SK-N-SH (cell line): ENCODE results near the gene CD36. TPM values are rescaled to one million over a fixed set of nuclear protein-coding genes. Genes with fewer than 3 reads are reported as not detected.

Experiments used
- CTCF ChIA-PET: fragments of 300-600, 350-600 bp; formaldehyde crosslinking; extraction: SDS; loops from one replicate; lab custom pipeline; 2021; lab: Yijun Ruan, JAX
- POLR2A ChIA-PET: fragments of 350-600 bp; sonication (Branson Sonifier 250); formaldehyde crosslinking; extraction: SDS; loops from one replicate; lab custom pipeline; 2020; ENCODE audit warnings: antibody characterized with exemption, inconsistent platforms; lab: Yijun Ruan, JAX
- DNase-seq: peaks from one replicate; pipeline ENCODE4 v3.0.0; 2012
- H2AFZ ChIP-seq: fragments of 200-600 bp; sonication (generic); 2 replicates; pipeline ENCODE4 v1.8.1; 2016; ENCODE audit warnings: antibody characterized with exemption, mild to moderate bottlenecking, low read depth
- H3F3A ChIP-seq: fragments of 200-600 bp; sonication (generic); replicated peaks from 2 replicates; pipeline ENCODE3; 2016; ENCODE audit warnings: antibody characterized with exemption, mild to moderate bottlenecking; ENCODE audit not compliant: insufficient read depth
- H3K27ac ChIP-seq, 2 experiments: fragments of 200-500 bp in 1 of 2; fragments of 200-600 bp in 1 of 2; sonication (Bioruptor generic) in 1 of 2; sonication (generic), shearing (Covaris generic) in 1 of 2; 2 replicates each; pipeline versions ENCODE4 v1.5.1 to v1.6.1; 2014 to 2016; ENCODE audit warnings: low read depth in 2 of 2, inconsistent platforms in 1 of 2, low read length in 1 of 2, mild to moderate bottlenecking in 1 of 2, mixed read lengths in 1 of 2
- H3K27me3 ChIP-seq: fragments of 200-600 bp; sonication (generic), shearing (Covaris generic); 2 replicates; pipeline ENCODE4 v1.6.1; 2016; ENCODE audit warnings: mixed run types; ENCODE audit not compliant: insufficient read depth
- H3K36me3 ChIP-seq, 2 experiments: fragments of 200-500 bp in 1 of 2; fragments of 200-600 bp in 1 of 2; sonication (Bioruptor generic) in 1 of 2; sonication (generic) in 1 of 2; replicated peaks in 1 of 2; 2 replicates each; pipeline versions ENCODE3 to v1.5.1; 2014 to 2016; ENCODE audit warnings: low read length in 1 of 2, mild to moderate bottlenecking in 1 of 2; ENCODE audit not compliant: insufficient read depth in 2 of 2, control insufficient read depth in 1 of 2
- H3K4me1 ChIP-seq, 2 experiments: fragments of 200-500 bp in 1 of 2; fragments of 200-600 bp in 1 of 2; sonication (Bioruptor generic) in 1 of 2; sonication (generic), shearing (Covaris generic) in 1 of 2; 2 replicates each; pipeline versions ENCODE4 v1.5.1 to v1.6.1; 2014 to 2016; ENCODE audit warnings: low read depth in 1 of 2, low read length in 1 of 2, mixed run types in 1 of 2; ENCODE audit not compliant: insufficient read depth in 2 of 2, control insufficient read depth in 1 of 2
- H3K4me2 ChIP-seq: fragments of 200-600 bp; sonication (generic), shearing (Covaris generic); 2 replicates; pipeline ENCODE4 v1.6.1; 2017; ENCODE audit warnings: mixed run types
- H3K4me3 ChIP-seq, 2 experiments: fragments of 200-500 bp in 1 of 2; fragments of 200-600 bp in 1 of 2; sonication (Bioruptor generic) in 1 of 2; sonication (generic), shearing (Covaris generic) in 1 of 2; 2 replicates each; pipeline versions ENCODE4 v1.5.1 to v1.8.1; 2014 to 2016; ENCODE audit warnings: low read depth in 2 of 2, inconsistent platforms in 1 of 2, low read length in 1 of 2, mild to moderate bottlenecking in 1 of 2, mixed read lengths in 1 of 2, moderate library complexity in 1 of 2
- H3K79me2 ChIP-seq: fragments of 200-600 bp; sonication (generic); 2 replicates; pipeline ENCODE4 v1.8.1; 2017; ENCODE audit warnings: mild to moderate bottlenecking; ENCODE audit not compliant: insufficient read depth
- H3K9ac ChIP-seq: fragments of 200-600 bp; sonication (generic); 2 replicates; pipeline ENCODE4 v1.6.1; 2017; ENCODE audit warnings: mixed run types
- H3K9me2 ChIP-seq: fragments of 200-600 bp; sonication (generic); 2 replicates; pipeline ENCODE4 v1.6.1; 2017; ENCODE audit warnings: mixed run types
- H3K9me3 ChIP-seq: fragments of 200-600 bp; sonication (generic); 2 replicates; pipeline ENCODE4 v1.6.1; 2017; ENCODE audit warnings: mixed run types, mild to moderate bottlenecking, moderate library complexity
- H4K20me1 ChIP-seq: fragments of 200-600 bp; sonication (generic); 2 replicates; pipeline ENCODE4 v1.6.1; 2017; ENCODE audit warnings: mild to moderate bottlenecking, mixed run types; ENCODE audit not compliant: insufficient read depth
- CHD2 ChIP-seq: fragments of 150-350 bp; IDR thresholded peaks from 2 replicates; pipeline ENCODE4 v1.6.1; 2018; ENCODE audit warnings: low read length; ENCODE audit not compliant: partially characterized antibody
- EP300 ChIP-seq, 2 experiments: IDR thresholded peaks; 2 replicates each; pipeline versions ENCODE4 v1.4.0 to v1.6.1; 2012; ENCODE audit warnings: borderline replicate concordance in 1 of 2, low read depth in 1 of 2, low read length in 1 of 2
- FOSL2 ChIP-seq: IDR thresholded peaks from 2 replicates; pipeline ENCODE4 v1.4.0; 2012; ENCODE audit warnings: low read depth, mild to moderate bottlenecking, moderate library complexity, borderline replicate concordance
- FOXJ3 ChIP-seq: sonication (generic); formaldehyde crosslinking; IDR thresholded peaks from 2 replicates; pipeline ENCODE4 v1.5.1; 2020; ENCODE audit warnings: mild to moderate bottlenecking, missing genetic modification reagents
- MEF2A ChIP-seq: IDR thresholded peaks from 2 replicates; pipeline ENCODE4 v1.4.0; 2012; ENCODE audit warnings: low read depth, borderline replicate concordance
- MXI1 ChIP-seq: IDR thresholded peaks from 2 replicates; pipeline ENCODE4 v1.6.1; 2012; ENCODE audit warnings: mild to moderate bottlenecking, low read depth, low read length, improper control_type of control experiment
- NRF1 ChIP-seq: IDR thresholded peaks from 2 replicates; pipeline ENCODE4 v1.6.1; 2012; ENCODE audit warnings: low read depth, mild to moderate bottlenecking, low read length
- RAD21 ChIP-seq: IDR thresholded peaks from 2 replicates; pipeline ENCODE4 v1.6.1; 2012; ENCODE audit warnings: mild to moderate bottlenecking, low read length
- RXRA ChIP-seq: IDR thresholded peaks from 2 replicates; pipeline ENCODE4 v1.4.0; 2012; ENCODE audit warnings: low read depth, mild to moderate bottlenecking, borderline replicate concordance
- SMC3 ChIP-seq: IDR thresholded peaks from 2 replicates; pipeline ENCODE4 v1.6.1; 2012; ENCODE audit warnings: low read depth, low read length, improper control_type of control experiment
- TAF1 ChIP-seq: IDR thresholded peaks from 2 replicates; pipeline ENCODE4 v1.6.1; 2012; ENCODE audit warnings: low read depth, mild to moderate bottlenecking, low read length, moderate library complexity, borderline replicate concordance
- WGBS: methylation state at CpG from one replicate; pipeline ENCODE4 v1.1.6; 2017; ENCODE audit warnings: low lambda C conversion rate; 5-methylcytosine and 5-hydroxymethylcytosine counted together
- polyA plus RNA-seq, 3 experiments: library from polyadenylated mRNA; depleted of rRNA; stranded (reverse); fragments of >200 nt; gene quantifications; 2 replicates each; pipeline ENCODE4 v1.2.3, GENCODE V29; 2012
- TF ChIP-seq, protein P1 (sequence below): fragments of 200-600 bp; sonication (generic); IDR thresholded peaks from 2 replicates; pipeline ENCODE4 v1.6.1; 2017; ENCODE audit warnings: antibody characterized with exemption, mild to moderate bottlenecking, moderate library complexity
- TF ChIP-seq, protein P2 (sequence below): IDR thresholded peaks from 2 replicates; pipeline ENCODE4 v1.4.0; 2012; ENCODE audit warnings: low read depth, borderline replicate concordance

CD36 gene
- polyA plus RNA-seq, 1 of the 3 experiments (the other 2 are of a cell fraction) = 0.10 TPM

DNA sequence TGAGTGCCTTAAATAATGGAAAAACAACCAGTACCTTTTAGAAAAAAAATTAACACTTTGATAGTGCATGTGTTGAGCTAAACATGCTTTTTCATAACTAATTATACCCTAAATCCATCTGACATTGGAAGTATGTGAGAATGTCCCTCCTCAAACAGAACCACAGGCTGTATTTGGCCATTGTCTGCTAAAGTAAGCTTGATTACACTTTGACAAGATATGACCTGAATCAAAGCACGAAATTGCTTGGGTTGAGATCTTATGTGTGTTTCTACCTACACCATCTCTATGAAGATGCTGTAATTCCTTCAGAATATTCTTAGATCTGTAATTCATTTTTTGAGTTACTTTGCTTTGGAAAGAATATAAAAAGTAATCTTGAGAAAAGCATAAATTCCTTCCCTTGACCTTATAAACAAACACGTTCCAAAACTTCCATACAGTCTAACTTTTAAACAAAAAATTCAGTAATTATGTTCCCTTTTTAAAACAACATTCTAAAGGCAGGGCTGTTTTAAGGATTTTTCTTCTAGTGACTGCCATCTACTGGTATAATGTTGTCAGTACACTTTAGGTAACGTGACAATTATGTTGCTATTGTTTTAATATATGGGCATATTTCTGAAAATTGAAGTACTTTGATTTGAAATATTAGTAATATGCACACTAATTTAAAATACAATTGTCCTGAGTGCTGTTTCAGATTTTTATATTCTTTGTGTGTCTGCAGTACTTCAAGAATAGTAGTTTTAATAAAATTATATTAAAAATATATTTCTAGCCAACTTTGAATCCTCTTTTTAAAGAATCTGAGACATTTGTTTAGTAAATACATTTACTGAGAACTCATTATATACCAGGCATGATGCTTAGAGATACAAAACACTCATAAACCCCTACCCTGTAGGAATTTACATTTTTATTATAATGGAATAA, 20.9 kb downstream of the CD36 start:
- Histone ChIP-seq H3K4me3 (no peak overlapping the region; a peak in 1 of 4 replicates), H3K79me2 (no peaks in the 10 kb centered on the region), H3K9ac (no peak overlapping the region), H3K4me1 (peaks cover 0 to 4% of the 10 kb centered on the region in 2 experiments; a peak in 1 of 4 replicates), H3K9me2 (no peaks in the 10 kb centered on the region), H3K36me3 (no peaks in the 10 kb centered on the region), H3K27ac (peak overlapping the region in 1 of 2 experiments; percentile 8; a peak in 1 of 4 replicates), H4K20me1 (no peaks in the 10 kb centered on the region), H2AFZ (peak overlapping the region; percentile 8), H3K27me3 (no peaks in the 10 kb centered on the region), H3K4me2 (no peak overlapping the region), H3F3A (no peaks in the 10 kb centered on the region), H3K9me3 (no peaks in the 10 kb centered on the region)
- TF ChIP-seq FOXJ3 (no peak), SMC3 (peak; percentile 66), CHD2 (no peak), FOSL2 (no peak), NRF1 (no peak), TAF1 (no peak), MXI1 (no peak), RAD21 (peak; percentile 80), RXRA (no peak), EP300 (IDR thresholded peaks at IDR 0.05; ENCODE audit: borderline replicate concordance in 1 of 2, low read depth in 1 of 2, low read length in 1 of 2) (no peak), MEF2A (no peak)
- TF ChIP-seq, protein P1, sequence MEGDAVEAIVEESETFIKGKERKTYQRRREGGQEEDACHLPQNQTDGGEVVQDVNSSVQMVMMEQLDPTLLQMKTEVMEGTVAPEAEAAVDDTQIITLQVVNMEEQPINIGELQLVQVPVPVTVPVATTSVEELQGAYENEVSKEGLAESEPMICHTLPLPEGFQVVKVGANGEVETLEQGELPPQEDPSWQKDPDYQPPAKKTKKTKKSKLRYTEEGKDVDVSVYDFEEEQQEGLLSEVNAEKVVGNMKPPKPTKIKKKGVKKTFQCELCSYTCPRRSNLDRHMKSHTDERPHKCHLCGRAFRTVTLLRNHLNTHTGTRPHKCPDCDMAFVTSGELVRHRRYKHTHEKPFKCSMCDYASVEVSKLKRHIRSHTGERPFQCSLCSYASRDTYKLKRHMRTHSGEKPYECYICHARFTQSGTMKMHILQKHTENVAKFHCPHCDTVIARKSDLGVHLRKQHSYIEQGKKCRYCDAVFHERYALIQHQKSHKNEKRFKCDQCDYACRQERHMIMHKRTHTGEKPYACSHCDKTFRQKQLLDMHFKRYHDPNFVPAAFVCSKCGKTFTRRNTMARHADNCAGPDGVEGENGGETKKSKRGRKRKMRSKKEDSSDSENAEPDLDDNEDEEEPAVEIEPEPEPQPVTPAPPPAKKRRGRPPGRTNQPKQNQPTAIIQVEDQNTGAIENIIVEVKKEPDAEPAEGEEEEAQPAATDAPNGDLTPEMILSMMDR = peak; percentile 97
- TF ChIP-seq, protein P2, sequence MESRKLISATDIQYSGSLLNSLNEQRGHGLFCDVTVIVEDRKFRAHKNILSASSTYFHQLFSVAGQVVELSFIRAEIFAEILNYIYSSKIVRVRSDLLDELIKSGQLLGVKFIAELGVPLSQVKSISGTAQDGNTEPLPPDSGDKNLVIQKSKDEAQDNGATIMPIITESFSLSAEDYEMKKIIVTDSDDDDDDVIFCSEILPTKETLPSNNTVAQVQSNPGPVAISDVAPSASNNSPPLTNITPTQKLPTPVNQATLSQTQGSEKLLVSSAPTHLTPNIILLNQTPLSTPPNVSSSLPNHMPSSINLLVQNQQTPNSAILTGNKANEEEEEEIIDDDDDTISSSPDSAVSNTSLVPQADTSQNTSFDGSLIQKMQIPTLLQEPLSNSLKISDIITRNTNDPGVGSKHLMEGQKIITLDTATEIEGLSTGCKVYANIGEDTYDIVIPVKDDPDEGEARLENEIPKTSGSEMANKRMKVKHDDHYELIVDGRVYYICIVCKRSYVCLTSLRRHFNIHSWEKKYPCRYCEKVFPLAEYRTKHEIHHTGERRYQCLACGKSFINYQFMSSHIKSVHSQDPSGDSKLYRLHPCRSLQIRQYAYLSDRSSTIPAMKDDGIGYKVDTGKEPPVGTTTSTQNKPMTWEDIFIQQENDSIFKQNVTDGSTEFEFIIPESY = no peak
- DNase-seq = peak; percentile 31
- ChIA-PET CTCF (interaction anchor here (0.8 to 1.5 kb wide), 30 partner anchors 9 to 810 kb away, joined by 3 to 16 read pairs (median 4); partner anchors contain the start of gene CD36), POLR2A (no interaction called here)
- WGBS = under 1% methylated on average over 3 of the region's 3 CpGs
